ENCODE data around the gene IFI30. TPM values are rescaled to one million over a fixed set of nuclear protein-coding genes. Genes with fewer than 3 reads are reported as not detected.

Gene IFI30
- total RNA-seq, 1 donor from 2014 or later: 17.6 TPM

DNA sequence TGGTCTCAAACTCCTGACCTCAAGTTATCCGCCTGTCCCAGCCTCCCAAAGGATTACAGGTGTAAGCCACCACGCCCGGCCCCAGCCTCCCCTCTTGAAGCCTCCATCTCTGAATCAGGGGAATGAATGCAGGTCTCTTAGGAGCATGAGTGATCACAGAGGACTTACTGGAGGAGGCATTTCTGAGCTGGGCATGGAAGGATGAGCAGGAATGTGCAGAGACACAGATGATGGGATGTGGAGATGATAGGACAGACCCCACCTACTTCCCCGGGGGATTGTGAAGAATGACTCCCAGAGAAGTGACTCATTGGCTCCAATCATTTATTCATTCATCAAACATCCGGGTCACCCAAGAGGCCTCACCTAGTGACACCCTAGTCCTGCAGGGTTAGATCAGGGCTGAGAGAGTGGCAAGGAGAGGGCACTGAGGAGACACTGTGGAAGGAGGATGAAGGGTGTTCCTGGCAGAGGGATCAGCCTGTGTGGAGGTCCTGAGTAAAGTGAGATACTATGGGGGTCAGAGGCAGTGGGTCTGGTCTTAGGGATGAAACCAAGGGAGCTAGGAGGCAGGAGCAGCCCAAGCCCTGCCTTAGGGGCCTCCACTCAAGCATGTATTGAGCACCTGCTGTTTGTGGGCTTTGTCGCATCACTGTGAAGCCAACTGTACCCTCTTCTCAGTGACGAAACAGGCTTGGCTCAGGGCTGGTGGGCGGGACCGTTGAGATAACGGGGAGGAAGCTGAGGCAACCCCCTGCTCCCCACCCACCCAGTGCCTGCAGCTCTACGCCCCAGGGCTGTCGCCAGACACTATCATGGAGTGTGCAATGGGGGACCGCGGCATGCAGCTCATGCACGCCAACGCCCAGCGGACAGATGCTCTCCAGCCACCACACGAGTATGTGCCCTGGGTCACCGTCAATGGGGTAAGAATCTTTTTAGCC, 3.0 kb downstream of the IFI30 start:
- no peak overlapping the region for H3K4me3 ChIP-seq (ENCODE audit: low read depth, low read length)
- FAIRE-seq (no peak), DNase-seq (ENCODE audit: low read depth) (no peak)
- TF ChIP-seq, protein P1, sequence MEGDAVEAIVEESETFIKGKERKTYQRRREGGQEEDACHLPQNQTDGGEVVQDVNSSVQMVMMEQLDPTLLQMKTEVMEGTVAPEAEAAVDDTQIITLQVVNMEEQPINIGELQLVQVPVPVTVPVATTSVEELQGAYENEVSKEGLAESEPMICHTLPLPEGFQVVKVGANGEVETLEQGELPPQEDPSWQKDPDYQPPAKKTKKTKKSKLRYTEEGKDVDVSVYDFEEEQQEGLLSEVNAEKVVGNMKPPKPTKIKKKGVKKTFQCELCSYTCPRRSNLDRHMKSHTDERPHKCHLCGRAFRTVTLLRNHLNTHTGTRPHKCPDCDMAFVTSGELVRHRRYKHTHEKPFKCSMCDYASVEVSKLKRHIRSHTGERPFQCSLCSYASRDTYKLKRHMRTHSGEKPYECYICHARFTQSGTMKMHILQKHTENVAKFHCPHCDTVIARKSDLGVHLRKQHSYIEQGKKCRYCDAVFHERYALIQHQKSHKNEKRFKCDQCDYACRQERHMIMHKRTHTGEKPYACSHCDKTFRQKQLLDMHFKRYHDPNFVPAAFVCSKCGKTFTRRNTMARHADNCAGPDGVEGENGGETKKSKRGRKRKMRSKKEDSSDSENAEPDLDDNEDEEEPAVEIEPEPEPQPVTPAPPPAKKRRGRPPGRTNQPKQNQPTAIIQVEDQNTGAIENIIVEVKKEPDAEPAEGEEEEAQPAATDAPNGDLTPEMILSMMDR (IDR thresholded peaks at IDR 0.05; ENCODE audit: insufficient read depth, low read length, severe bottlenecking): no peak
- H3K36me3 ChIP-seq (ENCODE audit: control insufficient read depth, insufficient read depth, low read length): no peaks in the 10 kb centered on the region
- H3K27me3 ChIP-seq (ENCODE audit: control insufficient read depth, insufficient read depth, low read length): no peaks in the 10 kb centered on the region

GRCh38 chr19:18179957-18180356, 6.3 kb downstream of the IFI30 start:
- TF ChIP-seq, protein P1 (IDR thresholded peaks at IDR 0.05; ENCODE audit: insufficient read depth, low read length, severe bottlenecking): no peak
- FAIRE-seq: no peak
- no peak overlapping the region for H3K4me3 ChIP-seq (ENCODE audit: low read depth, low read length)
- no peak for DNase-seq (ENCODE audit: low read depth)
- H3K27me3 ChIP-seq (ENCODE audit: control insufficient read depth, insufficient read depth, low read length): no peaks in the 10 kb centered on the region
- H3K36me3 ChIP-seq (ENCODE audit: control insufficient read depth, insufficient read depth, low read length): no peaks in the 10 kb centered on the region

DNA sequence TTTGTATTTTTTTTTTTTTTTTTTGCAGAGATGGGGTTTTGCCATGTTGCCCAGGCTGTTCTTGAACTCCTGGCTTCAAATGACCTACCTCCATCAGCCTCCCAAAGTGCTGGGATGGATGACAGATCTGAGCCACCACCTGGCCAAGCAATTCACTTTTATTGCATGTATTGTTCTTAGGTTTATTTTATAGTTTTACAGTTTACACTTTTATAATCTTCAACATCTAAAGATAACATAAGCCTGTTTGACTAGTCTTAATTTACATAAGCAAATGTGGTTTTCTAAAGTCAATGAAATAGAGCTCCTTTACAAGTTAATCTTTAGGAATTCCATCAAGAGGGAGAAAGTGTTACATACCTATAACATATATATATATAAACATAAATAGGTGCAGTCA, 9.9 kb downstream of the IFI30 start:
- no peak for DNase-seq (ENCODE audit: low read depth)
- H3K27me3 ChIP-seq (ENCODE audit: control insufficient read depth, insufficient read depth, low read length): no peaks in the 10 kb centered on the region
- no peaks in the 10 kb centered on the region for H3K36me3 ChIP-seq (ENCODE audit: control insufficient read depth, insufficient read depth, low read length)
- H3K4me3 ChIP-seq (ENCODE audit: low read depth, low read length): no peak overlapping the region
- FAIRE-seq: no peak
- TF ChIP-seq, protein P1 (IDR thresholded peaks at IDR 0.05; ENCODE audit: insufficient read depth, low read length, severe bottlenecking): no peak

- FAIRE-seq: no peak
- no peaks in the 10 kb centered on the region for H3K36me3 ChIP-seq (ENCODE audit: control insufficient read depth, insufficient read depth, low read length)
- TF ChIP-seq, protein P1 (IDR thresholded peaks at IDR 0.05; ENCODE audit: insufficient read depth, low read length, severe bottlenecking): no peak
- no peak for DNase-seq (ENCODE audit: low read depth)
- no peak overlapping the region for H3K4me3 ChIP-seq (ENCODE audit: low read depth, low read length)
- H3K27me3 ChIP-seq (ENCODE audit: control insufficient read depth, insufficient read depth, low read length): no peaks in the 10 kb centered on the region
These were observed 11.9 kb downstream of the IFI30 start for GRCh38 chr19:18185538-18185937.

- H3K36me3 ChIP-seq (ENCODE audit: control insufficient read depth, insufficient read depth, low read length): peaks cover 2% of the 10 kb centered on the region
- DNase-seq (ENCODE audit: low read depth): no peak
- TF ChIP-seq, protein P1 (IDR thresholded peaks at IDR 0.05; ENCODE audit: insufficient read depth, low read length, severe bottlenecking): no peak
- no peak overlapping the region for H3K4me3 ChIP-seq (ENCODE audit: low read depth, low read length)
- no peaks in the 10 kb centered on the region for H3K27me3 ChIP-seq (ENCODE audit: control insufficient read depth, insufficient read depth, low read length)
- FAIRE-seq: no peak
These were observed 16.7 kb downstream of the IFI30 start for GRCh38 chr19:18190278-18190677.

All from bronchial epithelial cell (primary cell).